Fibroblast of skin of right biceps (primary cell): Measurements from ENCODE around the gene SETD6.
A peak's percentile ranks its signal among the peaks of the same experiment; 100 is the strongest.

Source experiments
- DNase-seq: peaks from one replicate; pipeline ENCODE4 v3.0.0-alpha.2; 2013

Gene SETD6

DNA sequence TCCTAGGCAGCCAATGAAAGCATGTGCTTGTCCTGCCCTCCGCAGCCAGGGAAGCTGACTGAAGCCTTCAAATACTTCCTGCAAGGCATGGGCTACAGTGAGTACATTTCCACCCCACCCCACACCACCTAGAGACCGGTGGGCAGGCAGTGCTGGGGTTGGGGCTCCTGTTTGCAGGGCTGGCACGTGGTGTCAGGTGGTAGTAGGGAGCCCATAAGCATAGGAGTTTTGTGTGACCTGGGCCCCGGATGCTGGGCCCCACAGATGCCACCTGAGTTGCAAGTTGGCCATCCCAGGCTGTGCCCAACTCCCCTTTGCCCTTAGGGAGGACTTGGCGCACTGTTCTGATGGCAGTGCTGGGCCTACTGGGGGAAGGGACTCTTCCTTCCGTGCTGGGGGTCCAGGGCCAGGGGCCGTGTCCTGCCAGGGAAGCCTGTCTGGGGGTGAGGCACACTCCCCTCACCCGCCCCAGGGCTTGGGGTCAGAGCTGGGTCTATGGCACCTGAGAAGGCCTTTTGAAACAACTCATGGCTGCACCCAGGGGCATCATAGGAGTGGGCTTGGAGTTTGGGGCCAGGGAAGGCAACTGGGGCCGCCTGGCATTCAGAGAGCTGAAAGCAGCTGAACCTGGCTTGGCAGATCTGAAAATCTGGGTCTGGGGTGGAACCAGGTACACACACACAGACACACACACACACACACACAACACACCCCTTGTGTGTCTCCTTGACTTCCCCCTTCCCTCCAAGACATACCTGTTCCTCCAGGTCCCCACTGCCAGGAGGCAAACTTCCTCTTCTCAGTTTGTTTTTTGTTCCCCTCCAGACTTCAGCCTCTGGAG is 5.8 kb upstream of the SETD6 start:
- no peak for DNase-seq

- no peak for DNase-seq
Observed at GRCh38 chr16:58510097-58510775, 5.1 kb upstream of the SETD6 start.

GRCh38 chr16:58510776-58511628 is 4.3 kb upstream of the SETD6 start:
- no peak for DNase-seq

GRCh38 chr16:58511933-58512815 is 3.1 kb upstream of the SETD6 start:
- DNase-seq = peak; percentile 58

DNA sequence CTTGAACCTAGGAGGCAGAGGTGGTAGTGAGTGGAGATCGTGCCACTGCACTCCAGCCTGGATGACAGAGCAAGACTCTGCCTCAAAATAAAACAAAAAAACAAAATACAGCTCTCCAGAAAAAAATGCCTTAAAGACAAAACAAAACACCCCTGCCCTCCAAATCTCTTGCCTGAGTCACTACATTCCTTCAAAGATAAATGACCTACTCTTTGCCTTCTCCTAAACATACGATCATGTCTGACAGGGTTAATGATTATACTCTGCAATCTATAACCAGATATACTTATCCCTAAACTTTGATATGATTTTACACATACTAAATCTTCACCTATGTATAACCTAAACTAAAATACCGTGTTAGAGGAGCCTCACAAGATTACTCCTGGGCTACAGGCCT is 1.4 kb upstream of the SETD6 start:
- no peak for DNase-seq

DNA sequence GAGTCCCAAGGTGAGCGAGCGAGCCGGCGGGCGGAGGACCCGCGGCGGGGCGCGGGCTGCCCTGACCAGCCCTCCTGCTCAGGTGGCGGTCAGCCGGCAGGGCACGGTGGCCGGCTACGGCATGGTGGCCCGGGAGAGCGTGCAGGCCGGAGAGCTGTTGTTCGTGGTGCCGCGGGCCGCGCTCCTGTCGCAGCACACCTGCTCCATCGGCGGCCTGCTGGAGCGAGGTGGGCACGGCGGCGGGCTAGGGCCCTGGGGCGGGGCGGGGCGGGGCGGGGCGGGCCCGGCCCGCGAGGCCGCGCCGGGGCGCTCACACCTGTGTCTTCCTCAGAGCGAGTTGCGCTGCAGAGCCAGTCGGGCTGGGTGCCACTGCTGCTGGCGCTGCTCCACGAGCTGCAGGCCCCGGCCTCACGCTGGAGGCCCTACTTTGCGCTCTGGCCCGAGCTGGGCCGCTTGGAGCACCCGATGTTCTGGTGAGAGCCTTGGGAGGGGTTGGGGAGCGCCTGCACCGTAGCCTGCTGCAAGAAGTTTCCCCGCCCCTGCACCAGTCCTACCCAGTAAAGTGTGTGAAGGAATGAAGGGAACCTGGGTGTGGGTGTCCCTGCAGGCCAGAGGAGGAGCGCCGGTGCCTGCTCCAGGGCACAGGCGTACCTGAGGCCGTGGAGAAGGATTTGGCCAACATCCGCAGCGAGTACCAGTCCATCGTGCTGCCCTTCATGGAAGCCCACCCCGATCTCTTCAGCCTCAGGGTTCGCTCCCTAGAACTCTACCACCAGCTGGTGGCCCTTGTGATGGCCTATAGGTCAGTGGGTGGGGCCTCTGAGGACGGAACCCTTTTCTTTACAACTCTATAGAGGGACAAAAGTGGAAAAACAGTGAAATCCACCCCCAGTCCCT is 802 bp downstream of the SETD6 start:
- DNase-seq = no peak

- no peak for DNase-seq
Observed at GRCh38 chr16:58516768-58517107, 1.4 kb downstream of the SETD6 start.

DNA sequence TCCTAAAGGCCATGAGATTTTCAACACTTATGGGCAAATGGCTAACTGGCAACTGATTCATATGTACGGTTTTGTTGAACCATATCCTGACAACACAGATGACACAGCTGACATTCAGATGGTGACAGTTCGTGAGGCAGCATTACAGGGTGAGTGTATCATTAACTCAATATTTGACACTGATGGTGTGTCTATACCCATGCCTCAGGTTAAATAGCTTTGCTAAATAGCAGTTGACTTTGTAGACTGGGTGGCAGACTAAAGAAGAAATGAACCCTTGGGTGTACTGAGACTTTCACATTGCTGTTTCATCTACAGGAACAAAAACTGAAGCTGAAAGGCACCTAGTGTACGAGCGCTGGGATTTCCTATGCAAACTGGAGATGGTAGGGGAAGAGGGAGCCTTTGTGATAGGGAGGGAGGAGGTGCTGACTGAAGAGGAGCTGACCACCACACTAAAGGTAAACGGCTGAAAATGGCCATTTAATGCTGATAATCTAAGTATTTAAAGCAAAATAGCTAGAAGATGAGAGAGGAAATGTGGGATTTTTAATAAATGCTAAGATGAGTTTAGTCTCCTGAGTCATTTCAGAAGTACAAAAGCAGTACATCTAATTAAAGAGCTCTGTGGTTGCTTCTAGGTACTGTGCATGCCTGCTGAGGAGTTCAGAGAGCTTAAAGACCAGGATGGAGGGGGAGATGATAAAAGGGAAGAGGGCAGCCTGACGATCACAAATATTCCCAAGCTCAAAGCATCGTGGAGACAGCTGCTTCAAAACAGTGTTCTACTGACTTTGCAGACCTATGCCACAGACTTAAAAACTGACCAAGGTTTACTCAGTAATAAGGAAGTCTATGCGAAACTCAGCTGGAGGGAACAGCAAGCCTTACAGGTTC is 3.0 kb downstream of the SETD6 start:
- no peak for DNase-seq

- no peak for DNase-seq
Observed at GRCh38 chr16:58518980-58519368, 3.7 kb downstream of the SETD6 start.

- no peak for DNase-seq
Observed at GRCh38 chr16:58519707-58520106, 4.4 kb downstream of the SETD6 start.

- DNase-seq = peak; percentile 45
Observed at GRCh38 chr16:58530179-58530578, 14.9 kb downstream of the SETD6 start.

DNA sequence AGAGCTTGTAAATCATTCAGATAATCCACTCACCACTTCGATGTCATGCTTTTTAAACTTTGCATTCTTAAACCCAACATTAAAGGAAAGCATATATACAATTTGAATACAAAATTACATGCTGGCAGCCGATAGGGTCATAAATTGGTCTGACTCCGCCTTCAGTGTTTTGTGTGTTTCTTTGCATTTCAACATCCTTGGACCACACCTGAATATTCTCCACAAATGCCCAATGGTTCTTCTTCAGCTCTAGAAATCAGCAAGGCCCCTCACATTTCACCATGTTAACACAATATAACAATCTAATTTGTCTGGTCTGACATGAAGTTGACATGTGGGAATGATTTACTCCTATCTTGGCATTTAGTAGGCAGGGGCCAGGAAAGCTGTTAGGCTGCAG is 17.1 kb downstream of the SETD6 start:
- no peak for DNase-seq

- no peak for DNase-seq
Observed at GRCh38 chr16:58533751-58534470, 18.6 kb downstream of the SETD6 start.

GRCh38 chr16:58535100-58535499 is 19.8 kb downstream of the SETD6 start:
- no peak for DNase-seq

GRCh38 chr16:58536278-58536677 is 21.0 kb downstream of the SETD6 start:
- no peak for DNase-seq

DNA sequence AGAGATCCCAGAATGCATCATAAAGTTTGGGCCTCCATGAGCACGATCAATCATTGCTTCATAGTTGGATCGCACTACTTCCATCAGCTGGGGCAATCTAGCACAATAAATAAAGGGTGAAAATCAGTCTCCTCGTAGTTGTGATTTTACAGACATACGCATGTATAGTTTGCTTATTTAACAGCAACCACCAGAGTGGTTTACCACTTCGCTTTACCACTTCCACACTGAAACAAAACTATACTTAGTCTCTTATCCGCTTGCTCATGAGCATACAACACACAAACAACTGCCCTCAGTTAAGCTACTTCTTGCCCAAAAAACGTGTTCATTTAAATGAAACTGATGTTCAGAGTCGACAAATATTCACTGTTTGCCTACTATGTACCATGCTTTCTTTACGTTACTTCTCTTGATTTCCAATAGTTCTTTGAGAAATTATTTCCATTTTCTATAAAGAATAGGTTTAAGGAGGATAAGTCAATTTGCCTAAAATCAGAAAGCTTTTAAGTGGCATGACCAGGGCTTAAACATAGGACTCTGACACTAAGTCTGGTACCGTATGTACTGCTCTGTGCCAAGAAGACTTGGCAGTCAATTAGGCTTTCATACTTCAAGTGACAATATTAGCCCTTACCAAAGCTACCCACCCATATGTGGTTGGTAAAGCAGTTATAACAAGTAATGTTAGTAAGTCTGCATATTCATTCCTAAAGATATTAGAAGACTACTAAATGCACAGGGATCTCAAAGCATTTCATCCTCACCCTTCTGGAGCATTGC is 22.0 kb downstream of the SETD6 start:
- no peak for DNase-seq

DNA sequence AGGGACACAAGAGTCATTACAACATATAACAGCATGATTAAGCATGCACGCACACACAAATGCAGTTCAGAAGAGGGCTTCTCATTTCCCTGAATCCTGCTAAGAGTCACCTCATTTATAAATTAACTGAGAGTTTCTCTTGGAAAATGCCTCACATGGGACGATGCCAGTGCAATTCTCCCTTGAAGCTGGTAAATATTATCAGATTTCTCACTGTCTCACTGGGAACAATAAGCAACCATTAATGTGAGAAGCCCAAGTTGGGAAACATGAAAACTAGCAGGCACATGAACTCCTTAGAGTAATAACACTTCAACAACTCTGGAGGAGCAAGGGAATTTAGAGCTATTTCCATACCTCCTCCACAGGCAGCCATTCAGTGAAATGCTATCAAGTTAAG is 26.4 kb downstream of the SETD6 start:
- no peak for DNase-seq

DNA sequence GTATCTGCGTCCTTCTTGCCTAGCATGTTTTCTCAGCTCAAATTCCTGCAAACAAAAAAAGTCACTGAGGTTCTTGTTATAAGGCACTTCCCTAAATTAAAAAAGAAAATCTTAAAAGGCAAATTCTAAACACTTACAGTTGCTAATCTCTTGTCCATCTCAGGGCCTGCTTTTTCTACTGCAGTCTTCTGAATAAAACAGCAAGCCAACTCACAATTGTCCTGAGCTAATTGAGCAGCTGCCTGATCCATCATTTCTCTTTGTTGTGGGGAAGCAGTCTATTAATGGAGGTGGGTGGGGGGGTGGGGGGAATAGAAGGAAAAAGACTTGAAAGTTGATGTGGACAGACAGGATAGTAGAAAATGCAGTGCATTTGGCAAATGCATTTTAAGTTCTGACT is 27.0 kb downstream of the SETD6 start:
- DNase-seq = no peak

DNA sequence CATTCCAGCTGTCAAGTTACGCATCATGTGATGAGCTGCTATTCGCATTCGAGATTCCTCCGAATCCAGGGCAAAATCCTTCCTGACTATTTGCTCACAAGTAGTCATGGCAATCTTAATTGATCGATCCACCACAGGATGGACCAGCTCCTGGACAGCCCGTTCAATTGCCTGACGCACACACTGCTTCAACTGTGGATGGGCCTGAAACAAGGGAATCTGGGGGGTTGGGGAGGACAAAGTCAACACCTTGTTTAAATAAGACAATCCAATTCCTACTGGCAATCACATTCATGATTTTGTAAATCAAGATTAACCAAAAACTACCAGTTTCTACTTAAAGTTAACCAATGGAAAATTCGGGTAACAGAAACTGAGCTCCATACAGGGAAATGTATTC is 28.4 kb downstream of the SETD6 start:
- DNase-seq = no peak
